ENCODE measurements around the gene EPHA6.

GRCh38 chr3:97646932-97647331, 832.5 kb downstream of the EPHA6 start:
- TF ChIP-seq, protein P1, sequence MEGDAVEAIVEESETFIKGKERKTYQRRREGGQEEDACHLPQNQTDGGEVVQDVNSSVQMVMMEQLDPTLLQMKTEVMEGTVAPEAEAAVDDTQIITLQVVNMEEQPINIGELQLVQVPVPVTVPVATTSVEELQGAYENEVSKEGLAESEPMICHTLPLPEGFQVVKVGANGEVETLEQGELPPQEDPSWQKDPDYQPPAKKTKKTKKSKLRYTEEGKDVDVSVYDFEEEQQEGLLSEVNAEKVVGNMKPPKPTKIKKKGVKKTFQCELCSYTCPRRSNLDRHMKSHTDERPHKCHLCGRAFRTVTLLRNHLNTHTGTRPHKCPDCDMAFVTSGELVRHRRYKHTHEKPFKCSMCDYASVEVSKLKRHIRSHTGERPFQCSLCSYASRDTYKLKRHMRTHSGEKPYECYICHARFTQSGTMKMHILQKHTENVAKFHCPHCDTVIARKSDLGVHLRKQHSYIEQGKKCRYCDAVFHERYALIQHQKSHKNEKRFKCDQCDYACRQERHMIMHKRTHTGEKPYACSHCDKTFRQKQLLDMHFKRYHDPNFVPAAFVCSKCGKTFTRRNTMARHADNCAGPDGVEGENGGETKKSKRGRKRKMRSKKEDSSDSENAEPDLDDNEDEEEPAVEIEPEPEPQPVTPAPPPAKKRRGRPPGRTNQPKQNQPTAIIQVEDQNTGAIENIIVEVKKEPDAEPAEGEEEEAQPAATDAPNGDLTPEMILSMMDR (conservative IDR thresholded peaks at IDR 0.05 in 1 of 2, IDR thresholded peaks at IDR 0.05 in 1 of 2; ENCODE audit: low read depth in 1 of 2, low read length in 2 of 2) = no peak
- no peak for TF ChIP-seq EZH2 (IDR thresholded peaks at IDR 0.05; ENCODE audit: low read length, missing control alignments)
